Posterior cingulate gyrus (tissue), 11 donors: ENCODE data around the gene MAP7.
A peak's percentile ranks its signal among the peaks of the same experiment; 100 is the strongest.
"Not testable (repeated sequence)": the region's sequence is repeated elsewhere in the genome, so short reads cannot be mapped to it uniquely, and the experiment has no call there.

Experiments used
- DNase-seq, 10 donors: peaks; one replicate each; pipeline versions ENCODE4 v3.0.0 to v3.0.0-alpha.2; 2020 to 2021; ENCODE audit warnings: mixed read lengths in 3 of 10
- intact Hi-C: fragments of 100-400 bp; cut with DNase I; formaldehyde crosslinking; loops from one replicate; pipeline ENCODE4 v1.15.1; 2023

Gene MAP7

DNA sequence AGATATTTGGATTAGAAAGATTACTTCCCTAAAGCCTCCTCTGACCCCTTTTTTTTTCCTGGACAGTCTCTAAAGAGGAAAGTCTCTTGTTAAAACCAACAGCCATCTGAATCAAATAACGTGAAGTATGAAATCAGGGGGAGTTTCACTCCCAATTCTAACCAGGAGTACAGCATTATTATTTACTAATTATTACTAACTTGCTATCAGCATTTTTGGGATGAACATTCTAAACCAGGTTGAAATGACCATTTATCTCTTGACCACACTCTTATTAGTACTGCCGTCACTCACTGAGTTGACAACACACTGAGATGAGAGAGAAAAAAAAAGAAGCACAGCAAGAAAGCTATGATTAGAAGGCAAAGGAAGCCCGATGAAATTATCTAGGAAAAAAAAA lies 146.2 kb downstream of the MAP7 start:
- no peak for DNase-seq
- intact Hi-C loops, result no loop called here

- intact Hi-C loops, result no loop called here
- no peak for DNase-seq
Observed at GRCh38 chr6:136403110-136403980, 146.9 kb downstream of the MAP7 start.

GRCh38 chr6:136401749-136402148 lies 148.5 kb downstream of the MAP7 start:
- intact Hi-C loops, result no loop called here
- DNase-seq, result no peak

DNA sequence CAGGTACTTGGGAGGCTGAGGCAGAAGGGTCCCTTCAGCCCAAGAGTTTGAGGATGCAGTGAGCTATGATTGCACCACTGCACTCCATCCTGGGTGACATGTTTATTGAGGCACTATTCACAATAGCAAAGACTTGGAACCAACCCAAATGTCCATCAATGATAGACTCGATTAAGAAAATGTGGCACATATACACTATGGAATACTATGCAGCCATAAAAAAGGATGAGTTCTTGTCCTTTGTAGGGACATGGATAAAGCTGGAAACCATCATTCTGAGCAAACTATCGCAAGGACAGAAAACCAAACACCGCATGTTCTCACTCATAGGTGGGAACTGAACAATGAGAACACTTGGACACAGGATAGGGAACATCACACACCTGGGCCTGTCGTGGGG lies 149.0 kb downstream of the MAP7 start:
- DNase-seq, intact Hi-C loops: not testable (repeated sequence)

GRCh38 chr6:136398453-136398852 lies 151.8 kb downstream of the MAP7 start:
- no peak for DNase-seq
- intact Hi-C loops, result no loop called here

DNA sequence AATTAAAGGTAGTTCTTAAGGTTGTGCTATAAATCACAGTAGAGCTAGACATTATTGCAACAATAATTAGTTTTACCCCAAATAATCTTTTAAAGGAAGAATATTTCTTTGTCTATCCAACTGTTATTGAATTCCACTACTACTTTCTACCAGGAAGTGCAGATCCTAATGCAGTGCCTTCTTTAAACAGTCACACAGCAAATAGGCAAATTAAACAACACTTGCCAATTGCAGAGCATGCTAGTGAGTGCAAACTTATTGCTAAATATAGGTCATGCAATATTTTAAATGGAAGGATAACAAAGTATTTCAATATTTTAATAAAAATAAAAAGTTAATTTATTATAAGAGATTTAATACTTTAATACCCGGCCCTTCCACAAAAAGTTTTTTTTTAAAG lies 153.3 kb downstream of the MAP7 start:
- intact Hi-C loops, result no loop called here
- no peak for DNase-seq

- DNase-seq, intact Hi-C loops: not testable (repeated sequence)
Observed at GRCh38 chr6:136390959-136391358, 159.3 kb downstream of the MAP7 start.

- intact Hi-C loops, result no loop called here
Observed at GRCh38 chr6:136387316-136387715, 162.9 kb downstream of the MAP7 start.

DNA sequence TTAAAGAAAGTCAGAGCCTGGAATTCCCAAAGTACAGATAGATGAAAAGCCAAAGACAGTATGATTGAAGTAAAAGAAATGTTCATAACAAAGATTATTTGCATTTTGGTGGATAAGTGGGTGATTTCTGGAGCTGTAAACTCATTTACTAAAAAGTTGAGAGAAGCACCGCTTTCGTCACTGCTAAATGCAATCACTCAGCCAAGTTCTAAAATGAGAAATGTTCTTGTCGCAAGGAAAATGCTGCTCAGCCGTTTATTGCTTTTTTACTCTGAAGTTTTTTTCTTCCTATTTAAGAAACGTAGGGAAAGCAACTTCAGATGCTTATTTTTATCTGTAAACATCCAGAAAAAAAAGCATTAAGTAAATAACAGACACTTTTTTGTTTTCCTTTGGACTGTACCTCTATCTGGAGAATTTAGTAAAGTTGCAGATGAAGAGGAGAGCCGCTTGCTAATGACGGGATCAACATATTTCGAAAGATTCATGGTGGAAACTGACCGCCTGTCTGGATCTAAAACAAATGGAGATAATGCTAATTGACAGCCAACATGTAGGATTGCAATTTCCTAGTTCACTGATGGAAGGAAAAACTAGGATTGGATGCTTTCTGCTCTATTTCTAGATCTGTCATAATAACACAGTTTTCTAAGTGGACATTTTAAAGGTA lies 166.8 kb downstream of the MAP7 start:
- intact Hi-C loops, result no loop called here
- no peak for DNase-seq

More at GRCh38 chr6:136387316-136387715, 162.9 kb downstream of the MAP7 start:
- DNase-seq, result no peak

DNA sequence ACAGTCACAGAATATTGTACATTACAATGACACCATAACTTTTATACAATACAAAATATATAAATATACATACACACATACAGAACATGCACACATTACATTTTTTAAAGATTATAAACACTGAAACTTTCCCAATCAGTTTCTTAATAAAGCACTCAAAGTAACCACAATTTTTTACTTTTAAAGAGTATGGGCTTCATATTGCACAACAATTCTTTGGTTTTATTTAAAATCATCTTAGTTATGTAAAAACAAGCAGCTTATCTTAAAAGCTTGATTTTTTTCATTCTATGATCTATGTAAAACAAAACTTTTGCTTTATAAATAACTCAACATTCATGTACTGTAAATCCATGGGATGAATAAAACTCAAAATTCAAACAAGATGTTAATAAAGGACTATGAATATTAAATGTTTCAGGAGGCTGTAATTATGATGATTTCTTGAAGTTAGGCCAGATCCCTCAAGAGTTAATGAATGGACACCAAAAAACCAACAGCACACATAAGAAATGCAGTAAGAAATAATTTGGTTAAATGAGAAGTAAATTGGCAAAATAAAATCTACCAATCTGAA lies 167.5 kb downstream of the MAP7 start:
- DNase-seq, result no peak
- intact Hi-C loops, result no loop called here

DNA sequence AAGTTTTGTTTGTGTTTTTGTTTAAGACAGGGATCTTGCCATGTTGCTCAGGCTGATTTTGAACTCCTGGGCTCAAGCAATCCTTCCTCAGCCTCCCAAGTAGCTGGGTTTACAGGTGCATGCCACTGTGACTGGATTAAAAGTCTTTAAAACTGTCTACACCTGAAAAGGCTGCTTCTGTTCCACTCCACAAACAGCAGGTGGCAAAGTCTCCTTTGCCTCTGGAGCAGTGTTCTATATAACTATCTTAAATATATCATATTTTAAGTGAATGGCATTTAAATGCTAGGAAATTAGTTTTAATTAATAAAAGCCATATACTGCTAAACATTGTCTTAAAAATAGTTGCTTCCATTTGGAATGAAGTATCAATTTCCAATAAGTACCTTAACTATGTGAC lies 171.3 kb downstream of the MAP7 start:
- DNase-seq, result no peak
- intact Hi-C loops, result no loop called here

DNA sequence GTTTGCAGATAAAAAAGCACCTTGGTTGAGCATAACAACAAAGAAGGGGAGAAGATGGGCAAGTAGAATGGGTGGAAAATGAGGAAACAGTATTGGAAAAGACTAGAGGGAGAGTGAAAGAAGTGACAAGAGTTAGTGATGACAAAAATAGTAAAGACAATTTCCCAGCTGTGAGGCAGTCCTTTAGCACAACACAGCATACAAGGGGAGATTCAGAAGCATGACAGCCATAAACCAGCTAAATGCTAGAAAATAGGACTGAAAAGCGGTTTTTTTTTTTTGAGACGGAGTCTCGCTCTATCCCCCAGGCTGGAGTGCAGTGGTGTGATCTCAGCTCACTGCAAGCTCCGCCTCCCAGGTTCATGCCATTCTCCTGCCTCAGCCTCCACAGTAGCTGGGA lies 174.4 kb downstream of the MAP7 start:
- intact Hi-C loops, DNase-seq: not testable (repeated sequence)

- DNase-seq, result no peak
- intact Hi-C loops, result no loop called here
Observed at GRCh38 chr6:136371959-136372358, 178.3 kb downstream of the MAP7 start.

- intact Hi-C loops, result no loop called here
- DNase-seq, result no peak
Observed at GRCh38 chr6:136370988-136371728, 179.1 kb downstream of the MAP7 start.

GRCh38 chr6:136365776-136366354 lies 184.4 kb downstream of the MAP7 start:
- peak; percentile 16 to 94 (median 60) for DNase-seq
- intact Hi-C loops, result no loop called here

GRCh38 chr6:136362421-136363356 lies 187.5 kb downstream of the MAP7 start:
- peak in 1 of 10 donors; percentile 84 for DNase-seq
- intact Hi-C loops, result no loop called here

- intact Hi-C loops, result no loop called here
- no peak for DNase-seq
Observed at GRCh38 chr6:136361787-136362186, 188.4 kb downstream of the MAP7 start.

- DNase-seq, result no peak
- intact Hi-C loops, result no loop called here
Observed at GRCh38 chr6:136360783-136361182, 189.4 kb downstream of the MAP7 start.

DNA sequence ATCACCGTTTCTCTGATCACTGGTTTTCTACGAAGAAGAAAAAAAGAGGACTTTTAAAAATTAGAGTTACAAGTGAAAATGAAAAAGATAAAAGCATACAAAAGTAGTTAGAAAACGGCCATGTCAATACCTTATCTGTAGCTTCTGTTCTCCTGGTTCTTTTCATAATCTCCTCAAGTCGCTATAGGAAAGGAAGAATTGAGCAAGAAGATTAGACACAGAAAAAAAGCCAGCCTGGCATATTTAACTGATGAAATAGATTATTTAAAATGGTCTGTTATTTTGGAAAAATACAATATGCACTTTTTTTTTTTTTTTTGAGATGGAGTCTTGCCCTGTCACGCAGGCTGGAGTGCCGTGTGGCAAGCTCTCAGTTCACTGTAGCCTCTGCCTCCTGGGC lies 190.4 kb downstream of the MAP7 start:
- no peak for DNase-seq
- intact Hi-C loops, result no loop called here
